Keratinocyte (primary cell): Measurements from ENCODE around the gene TMC7. TPM values are rescaled to one million over a fixed set of nuclear protein-coding genes. Genes with fewer than 3 reads are reported as not detected.

ENCODE experiments used
- DNase-seq: peaks from one replicate; pipeline ENCODE4 v3.0.0-alpha.2; 2011; ENCODE audit warnings: low read depth, missing footprints, low spot score
- FAIRE-seq: peaks from 2 replicates; lab custom pipeline; 2011; peaks lifted over from hg19 to GRCh38; lab: Jason Lieb, UNC
- H2AFZ ChIP-seq: 2 replicates; pipeline ENCODE4 v1.6.0; 2012; ENCODE audit warnings: low read length, control low read depth, inconsistent platforms; ENCODE audit not compliant: control insufficient read depth
- H3K27ac ChIP-seq: 2 replicates; pipeline ENCODE4 v1.5.1; 2011; ENCODE audit warnings: low read length; ENCODE audit not compliant: control insufficient read depth, insufficient read depth
- H3K27me3 ChIP-seq: 3 replicates; pipeline ENCODE4 v1.6.0; 2011; ENCODE audit warnings: low read length; ENCODE audit not compliant: control insufficient read depth, insufficient read depth; ENCODE audit errors: extremely low read depth
- H3K36me3 ChIP-seq, 2 experiments: 2 replicates in 1 of 2; 3 replicates in 1 of 2; pipeline ENCODE4 v1.5.1; 2011; ENCODE audit warnings: low read length in 2 of 2, mild to moderate bottlenecking in 1 of 2; ENCODE audit not compliant: control insufficient read depth in 2 of 2, insufficient read depth in 2 of 2; ENCODE audit errors: extremely low read depth in 1 of 2
- H3K4me1 ChIP-seq: 3 replicates; pipeline ENCODE4 v1.5.1; 2011; ENCODE audit warnings: low read length; ENCODE audit not compliant: control insufficient read depth, insufficient read depth; ENCODE audit errors: extremely low read depth
- H3K4me2 ChIP-seq: 3 replicates; pipeline ENCODE4 v1.6.0; 2011; ENCODE audit warnings: low read depth, low read length; ENCODE audit not compliant: control insufficient read depth, insufficient read depth; ENCODE audit errors: extremely low read depth
- H3K4me3 ChIP-seq, 3 experiments: fragments of 200-600 bp in 1 of 3; sonication (generic) in 1 of 3; 2 replicates in 2 of 3; 3 replicates in 1 of 3; pipeline ENCODE4 v1.5.1; 2011 to 2016; ENCODE audit warnings: low read length in 3 of 3, mild to moderate bottlenecking in 3 of 3, control low read depth in 2 of 3, inconsistent platforms in 1 of 3, low read depth in 1 of 3, mixed read lengths in 1 of 3, mixed run types in 1 of 3, moderate library complexity in 1 of 3; ENCODE audit not compliant: control insufficient read depth in 2 of 3, insufficient read depth in 2 of 3; ENCODE audit errors: extremely low read depth in 1 of 3
- H3K79me2 ChIP-seq: 2 replicates; pipeline ENCODE4 v1.6.0; 2012; ENCODE audit warnings: low read length; ENCODE audit not compliant: control insufficient read depth, insufficient read depth
- H3K9ac ChIP-seq: 3 replicates; pipeline ENCODE4 v1.6.0; 2011; ENCODE audit warnings: low read length; ENCODE audit not compliant: control insufficient read depth, insufficient read depth; ENCODE audit errors: extremely low read depth
- H3K9me1 ChIP-seq: 3 replicates; pipeline ENCODE4 v1.6.0; 2011; ENCODE audit warnings: low read length; ENCODE audit not compliant: control insufficient read depth, insufficient read depth; ENCODE audit errors: extremely low read depth
- H3K9me3 ChIP-seq: 2 replicates; pipeline ENCODE4 v1.5.1; 2012; ENCODE audit warnings: low read depth, low read length; ENCODE audit not compliant: control insufficient read depth
- H4K20me1 ChIP-seq: 3 replicates; pipeline ENCODE4 v1.6.0; 2011; ENCODE audit warnings: low read length; ENCODE audit not compliant: control insufficient read depth, insufficient read depth; ENCODE audit errors: extremely low read depth
- CTCF ChIP-seq, 3 experiments: IDR thresholded peaks in 1 of 3; conservative IDR thresholded peaks in 1 of 3; optimal IDR thresholded peaks in 1 of 3; 2 replicates in 2 of 3; 3 replicates in 1 of 3; pipeline versions ENCODE3 to v1.5.1; 2011; ENCODE audit warnings: low read length in 3 of 3, mild to moderate bottlenecking in 3 of 3, moderate library complexity in 2 of 3, control low read depth in 1 of 3, inconsistent platforms in 1 of 3; ENCODE audit not compliant: insufficient read depth in 2 of 3; ENCODE audit errors: extremely low read depth in 1 of 3
- EZH2 ChIP-seq: IDR thresholded peaks from one replicate; pipeline ENCODE4 v1.6.1; 2012; ENCODE audit warnings: inconsistent platforms, mild to moderate bottlenecking, low read length, moderate library complexity
- dilution Hi-C: fragments of 300-500 bp; cut with MboI; formaldehyde crosslinking; loops from one replicate; pipeline ENCODE4 v1.7.0; 2020; ENCODE audit warnings: low sequenced_read_pairs; ENCODE audit not compliant: extremely low pct_ligation_motif_present
- polyA minus RNA-seq, 3 experiments: library from RNA; depleted of rRNA, polyadenylated mRNA; stranded (reverse); fragments of >200 nt; gene quantifications; 1 replicate in 1 of 3; 2 replicates in 1 of 3; 3 replicates in 1 of 3; pipeline ENCODE4 v1.2.3, GENCODE V29; 2011
- polyA plus RNA-seq, 5 experiments: library from polyadenylated mRNA; depleted of rRNA in 3 of 5; stranded (reverse) in 3 of 5; stranded (forward) in 1 of 5; unstranded in 1 of 5; fragments of >200 nt; gene quantifications; 1 replicate in 1 of 5; 2 replicates in 3 of 5; 3 replicates in 1 of 5; pipeline versions ENCODE4 v1.2.1 to v1.2.3, GENCODE V29; 2011 to 2012; ENCODE audit warnings: missing spikeins in 2 of 5, low read depth in 1 of 5, low replicate concordance in 1 of 5

Gene TMC7
- polyA plus RNA-seq (6.4 to 8.5 TPM (median 6.4 TPM) in 3 replicates), polyA minus RNA-seq (7.1 to 11.0 TPM (median 9.1 TPM) in 3 replicates)
- polyA plus RNA-seq (2011; ENCODE audit: low read depth) = 4.9 TPM
- polyA plus RNA-seq (2011; cell fraction: cytosol; rRNA removed) = 2.9 and 5.0 TPM in 2 replicates
- 11.3 and 11.9 TPM in 2 replicates for polyA plus RNA-seq (2011; cell fraction: nucleus; rRNA removed)
- 2.8 and 5.1 TPM in 2 replicates for polyA plus RNA-seq (2012; ENCODE audit: low replicate concordance)
- polyA minus RNA-seq (2011; cell fraction: cytosol; rRNA and poly(A)+ RNA removed) = 5.9 TPM
- 7.4 and 13.6 TPM in 2 replicates for polyA minus RNA-seq (2011; cell fraction: nucleus; rRNA and poly(A)+ RNA removed)

- H4K20me1 ChIP-seq = no peaks in the 10 kb centered on the region
- peak within 1 kb of the TSS; percentile 86 for H2AFZ ChIP-seq
- H3K79me2 ChIP-seq = peaks cover 4% of the 10 kb centered on the region
- peaks cover 12% of the 10 kb centered on the region for H3K4me1 ChIP-seq
- H3K9me1 ChIP-seq = no peaks in the 10 kb centered on the region
- no peaks in the 10 kb centered on the region for H3K27me3 ChIP-seq
- H3K9ac ChIP-seq = peak within 1 kb of the TSS; percentile 81
- no peaks in the 10 kb centered on the region for H3K9me3 ChIP-seq
- H3K27ac ChIP-seq = peak within 1 kb of the TSS; percentile 52
- FAIRE-seq (no peak), DNase-seq (no peak)
- H3K4me3 ChIP-seq = peak within 1 kb of the TSS; percentile 74 to 90 (median 86)
- H3K36me3 ChIP-seq = no peaks in the 10 kb centered on the region
- H3K4me2 ChIP-seq = peak within 1 kb of the TSS; percentile 89
- dilution Hi-C loops = no loop called here
- peak; percentile 61 to 88 (median 88) for TF ChIP-seq CTCF (optimal IDR thresholded peaks at IDR 0.05 in 1 of 3, IDR thresholded peaks at IDR 0.05 in 1 of 3, conservative IDR thresholded peaks at IDR 0.05 in 1 of 3; ENCODE audit: extremely low read depth in 1 of 3, insufficient read depth in 2 of 3, low read length in 3 of 3)
- TF ChIP-seq EZH2 = no peak
Measured at GRCh38 chr16:18983565-18984434, at the start of gene TMC7. Gene TMC7, plus strand, starts transcription at chr16:18983934. Its CDS starts 130 bp downstream, at chr16:18984064.

GRCh38 chr16:18936727-18937340 is 46.9 kb upstream of the TMC7 start:
- Histone ChIP-seq H4K20me1 (no peaks in the 10 kb centered on the region), H3K9me3 (no peaks in the 10 kb centered on the region), H3K4me1 (no peaks in the 10 kb centered on the region), H3K4me2 (no peak overlapping the region), H3K27ac (no peak overlapping the region), H3K36me3 (no peaks in the 10 kb centered on the region), H3K4me3 (no peak overlapping the region), H3K9ac (no peak overlapping the region), H3K27me3 (no peaks in the 10 kb centered on the region), H2AFZ (no peak overlapping the region), H3K79me2 (no peaks in the 10 kb centered on the region), H3K9me1 (no peaks in the 10 kb centered on the region)
- dilution Hi-C loops = no loop called here
- FAIRE-seq (no peak), DNase-seq (no peak)
- no peak for TF ChIP-seq EZH2
- no peak for TF ChIP-seq CTCF (optimal IDR thresholded peaks at IDR 0.05 in 1 of 3, IDR thresholded peaks at IDR 0.05 in 1 of 3, conservative IDR thresholded peaks at IDR 0.05 in 1 of 3; ENCODE audit: extremely low read depth in 1 of 3, insufficient read depth in 2 of 3, low read length in 3 of 3)
